ENCODE results near the gene U2AF1. TPM values are rescaled to one million over a fixed set of nuclear protein-coding genes. Genes with fewer than 3 reads are reported as not detected.
"Not testable (repeated sequence)": the region's sequence is repeated elsewhere in the genome, so short reads cannot be mapped to it uniquely, and the experiment has no call there.

The U2AF1 gene
- total RNA-seq, 2 donors from 2014 or later: 17.8 to 24.3 TPM

DNA sequence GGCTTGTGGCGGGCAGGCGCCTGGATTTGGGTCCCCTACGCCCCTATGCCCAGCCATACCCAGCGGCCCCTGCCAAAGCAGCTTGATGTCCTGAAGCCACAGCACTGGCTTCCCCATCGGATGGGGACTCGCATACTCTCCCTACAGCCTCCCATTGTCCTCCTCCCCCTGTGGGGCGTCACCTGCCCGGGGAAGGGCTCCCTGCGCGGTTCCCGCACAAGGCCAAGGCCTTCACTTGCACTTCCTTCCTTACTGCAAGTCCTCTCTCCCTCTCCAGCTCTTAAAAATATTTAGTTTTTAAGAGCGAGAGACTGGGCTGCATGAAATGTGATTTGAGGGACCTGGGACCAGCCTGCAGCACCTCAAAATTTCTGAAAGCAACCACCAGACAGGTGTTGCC lies 40.7 kb downstream of the U2AF1 start:
- not testable (repeated sequence) for H3K4me1 ChIP-seq; H3K9me3 ChIP-seq; H3K27ac ChIP-seq; H3K27me3 ChIP-seq; H3K4me3 ChIP-seq; H3K36me3 ChIP-seq; DNase-seq (ENCODE audit: low spot score)

DNA sequence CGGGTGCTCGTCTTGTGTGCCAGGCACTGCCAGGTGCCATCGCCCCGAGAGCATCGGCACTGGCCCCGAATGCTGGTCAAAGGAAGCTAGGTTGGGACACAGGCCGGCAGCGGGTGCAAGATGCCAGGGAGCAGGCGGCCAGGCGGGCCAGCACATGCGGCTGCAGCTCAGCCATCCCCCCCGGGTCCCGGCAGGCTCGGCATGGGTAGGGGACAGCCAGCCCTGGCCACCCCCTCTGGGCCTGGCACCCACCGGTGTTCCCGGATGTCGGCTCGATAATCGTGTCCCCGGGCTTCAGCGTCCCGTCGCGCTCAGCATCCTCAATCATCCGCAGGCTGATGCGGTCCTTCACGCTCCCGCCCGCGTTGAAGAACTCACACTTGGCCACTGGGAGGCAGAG lies 41.4 kb downstream of the U2AF1 start:
- H3K27ac ChIP-seq; H3K4me3 ChIP-seq; H3K27me3 ChIP-seq; DNase-seq (ENCODE audit: low spot score); H3K9me3 ChIP-seq; H3K4me1 ChIP-seq; H3K36me3 ChIP-seq: not testable (repeated sequence)

- H3K4me3 ChIP-seq; H3K27me3 ChIP-seq; DNase-seq (ENCODE audit: low spot score); H3K27ac ChIP-seq; H3K9me3 ChIP-seq; H3K4me1 ChIP-seq; H3K36me3 ChIP-seq: not testable (repeated sequence)
Measured at GRCh38 chr21:43064265-43064917, 43.0 kb downstream of the U2AF1 start.

DNA sequence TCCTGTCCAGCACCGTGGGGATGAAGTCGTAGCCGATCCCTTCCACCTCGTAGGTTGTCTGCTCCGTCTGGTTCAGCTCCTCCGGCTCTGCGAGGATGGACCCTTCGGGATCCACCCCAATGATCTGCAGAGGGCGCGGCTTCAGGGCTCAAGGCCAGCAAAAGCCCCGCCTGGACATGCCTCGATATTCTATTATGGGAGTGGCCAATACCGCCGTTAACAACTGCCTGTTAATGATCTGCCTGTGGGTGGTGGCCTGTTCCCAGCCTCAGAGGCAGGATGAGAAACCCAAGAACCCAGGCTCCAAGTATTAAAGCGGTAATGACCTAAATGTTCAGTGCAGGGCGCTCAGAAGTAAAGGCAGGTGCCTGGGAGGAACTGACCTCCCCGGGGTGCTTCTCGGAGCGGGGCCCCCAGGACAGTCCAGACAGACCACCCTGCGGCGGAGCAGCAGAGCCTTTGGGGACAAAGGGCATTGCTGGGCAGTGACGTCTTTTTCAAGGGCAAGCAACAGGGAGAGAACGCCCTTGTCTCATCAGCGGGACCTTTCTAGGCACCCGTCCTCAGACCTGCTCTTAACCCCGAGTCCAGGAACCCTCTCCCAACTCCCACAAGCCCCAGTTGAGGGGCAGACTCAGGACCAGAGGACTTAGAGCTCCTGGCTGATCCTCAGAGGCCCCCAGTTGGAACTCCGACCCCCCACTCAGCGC lies 44.3 kb downstream of the U2AF1 start:
- H3K9me3 ChIP-seq; H3K4me3 ChIP-seq; H3K4me1 ChIP-seq; H3K36me3 ChIP-seq; DNase-seq (ENCODE audit: low spot score); H3K27ac ChIP-seq; H3K27me3 ChIP-seq: not testable (repeated sequence)

GRCh38 chr21:43053112-43053511 lies 54.3 kb downstream of the U2AF1 start:
- not testable (repeated sequence) for H3K27me3 ChIP-seq; H3K36me3 ChIP-seq; H3K4me3 ChIP-seq; H3K4me1 ChIP-seq; H3K9me3 ChIP-seq; H3K27ac ChIP-seq; DNase-seq (ENCODE audit: low spot score)

DNA sequence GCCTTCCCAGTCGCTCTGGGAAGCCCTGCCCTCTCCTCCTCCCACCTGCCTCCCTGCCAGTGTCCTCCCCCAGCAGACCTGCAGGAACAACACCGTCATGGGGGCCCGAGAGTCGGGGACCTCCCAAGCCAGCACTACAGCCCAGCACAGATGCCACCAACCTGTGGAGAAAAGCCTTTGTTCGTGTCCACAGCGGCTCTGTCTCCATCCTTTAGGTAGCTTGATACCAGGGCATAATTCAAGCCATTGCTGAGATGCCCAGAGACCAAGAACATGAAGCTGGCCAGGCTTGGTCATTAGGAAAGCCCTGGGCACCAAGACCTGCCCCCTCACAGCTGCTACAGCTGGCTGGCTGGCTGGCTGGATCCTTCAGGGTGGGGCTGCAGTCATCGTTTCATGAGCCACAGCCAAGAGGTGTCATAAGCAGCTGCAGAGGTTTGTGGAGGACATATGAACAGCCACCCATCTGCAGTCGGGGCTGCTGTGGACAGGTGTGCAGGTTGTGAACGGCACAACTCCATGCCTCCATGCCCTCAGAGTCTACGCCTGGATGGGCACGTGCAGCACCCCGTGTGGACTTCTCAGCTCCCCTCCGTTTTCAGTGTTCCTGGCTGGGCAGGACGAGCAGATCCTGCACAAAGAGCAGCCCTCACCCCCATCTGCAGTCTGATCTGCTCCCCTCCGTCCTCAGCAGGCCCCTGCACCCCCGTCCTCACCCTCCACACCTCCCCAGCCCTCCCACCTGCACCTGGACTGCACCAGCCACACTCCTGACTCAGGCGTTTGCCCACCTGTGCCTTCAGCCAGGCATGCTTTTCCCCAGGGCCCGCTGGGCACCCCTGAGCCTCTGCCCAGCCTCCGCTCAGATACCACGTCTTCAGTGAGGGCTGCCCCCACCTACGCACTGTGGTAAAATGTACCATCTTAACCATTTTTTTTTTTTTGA lies 61.2 kb downstream of the U2AF1 start:
- not testable (repeated sequence) for H3K9me3 ChIP-seq; H3K27ac ChIP-seq; H3K27me3 ChIP-seq; H3K4me3 ChIP-seq; H3K4me1 ChIP-seq; DNase-seq (ENCODE audit: low spot score); H3K36me3 ChIP-seq

DNA sequence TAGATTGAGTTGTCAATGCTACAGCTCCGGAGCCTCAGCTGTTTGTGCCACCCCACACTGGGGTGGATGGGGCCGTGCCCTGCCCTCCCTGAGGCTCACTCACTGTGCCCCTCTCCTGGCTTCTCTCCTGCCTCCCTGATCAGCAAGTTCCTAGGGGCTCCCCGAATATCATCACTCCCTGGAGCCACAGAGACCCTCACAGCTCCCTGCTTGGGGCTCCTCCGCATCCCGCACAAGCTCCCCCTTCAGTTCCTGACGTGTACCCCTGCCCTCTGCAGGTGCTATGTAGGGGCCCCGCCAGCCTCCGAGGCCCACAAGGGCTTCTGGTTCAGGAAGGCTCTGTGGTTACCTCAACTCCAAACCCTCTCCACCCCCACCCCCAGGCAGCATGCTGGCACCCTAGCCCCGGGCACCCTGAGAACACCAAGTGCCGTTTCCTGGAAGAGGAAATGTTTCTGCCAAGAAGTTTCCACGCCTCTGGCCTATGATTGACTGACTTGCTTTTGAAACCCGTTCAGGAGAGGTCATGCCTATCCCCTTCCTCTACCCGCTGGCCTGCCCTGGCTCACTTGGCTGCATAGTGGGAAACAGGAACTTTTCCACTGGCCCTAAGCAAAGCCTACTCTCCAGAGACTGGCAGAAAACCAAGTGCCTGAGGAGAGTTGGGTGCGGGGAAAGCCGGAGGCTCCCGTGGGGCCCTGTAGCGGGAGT lies 62.0 kb downstream of the U2AF1 start:
- not testable (repeated sequence) for H3K27ac ChIP-seq; H3K27me3 ChIP-seq; H3K4me3 ChIP-seq; H3K9me3 ChIP-seq; DNase-seq (ENCODE audit: low spot score); H3K4me1 ChIP-seq; H3K36me3 ChIP-seq

DNA sequence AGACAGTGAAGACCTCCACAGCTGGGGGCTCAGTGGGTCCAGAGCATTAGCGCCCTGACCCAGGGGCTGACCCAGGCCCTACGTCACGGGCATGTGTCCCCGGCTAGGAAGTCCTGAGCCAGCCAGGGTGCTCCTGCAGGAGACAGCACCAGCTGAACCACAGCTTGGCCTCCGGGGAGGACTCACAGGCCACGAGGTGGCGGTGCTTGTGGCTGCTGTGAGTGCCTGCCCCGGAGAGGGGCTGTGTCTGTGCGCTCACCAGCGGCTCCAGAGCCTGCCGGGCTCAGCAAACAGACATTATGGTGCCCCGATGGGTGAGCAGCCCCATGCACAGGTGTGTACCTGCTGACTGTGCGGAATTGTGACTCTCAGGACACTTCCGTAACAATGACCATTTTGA lies 62.8 kb downstream of the U2AF1 start:
- not testable (repeated sequence) for H3K27ac ChIP-seq; H3K4me3 ChIP-seq; H3K4me1 ChIP-seq; H3K9me3 ChIP-seq; H3K36me3 ChIP-seq; H3K27me3 ChIP-seq; DNase-seq (ENCODE audit: low spot score)

GRCh38 chr21:43043291-43043690 lies 64.1 kb downstream of the U2AF1 start:
- H3K27ac ChIP-seq; DNase-seq (ENCODE audit: low spot score); H3K27me3 ChIP-seq; H3K4me1 ChIP-seq; H3K4me3 ChIP-seq; H3K36me3 ChIP-seq; H3K9me3 ChIP-seq: not testable (repeated sequence)

Other genes with a start within 250 kb of the U2AF1 start
- gene WDR4, start 228.0 kb downstream of the U2AF1 start, total RNA-seq: 1 to 10 TPM; 1.7 to 4.8 TPM
- 10 to 100 TPM; 28.8 to 37.4 TPM for gene NDUFV3, start 214.3 kb downstream of the U2AF1 start, total RNA-seq
- not detected for gene ERVH48-1, start 181.9 kb downstream of the U2AF1 start, total RNA-seq
- gene PKNOX1, start 133.0 kb downstream of the U2AF1 start, total RNA-seq: 10 to 100 TPM in 1 of 2 donors, 1 to 10 TPM in 1; 7.5 to 10.1 TPM
- 1 to 10 TPM; 8.3 to 9.3 TPM for gene CBS, start 31.7 kb downstream of the U2AF1 start, total RNA-seq
- gene CRYAA, start 61.4 kb upstream of the U2AF1 start, total RNA-seq: not detected

Data from right atrium auricular region (tissue), 2 donors.